CD4-positive, CD25-positive, alpha-beta regulatory T cell (primary cell): ENCODE results near the gene RABL2A. TPM values are rescaled to one million over a fixed set of nuclear protein-coding genes. Genes with fewer than 3 reads are reported as not detected.
"Not testable (repeated sequence)": the region's sequence is repeated elsewhere in the genome, so short reads cannot be mapped to it uniquely, and the experiment has no call there.

ENCODE experiments used
- ATAC-seq, 2 donors: fragments of 150-1000 bp; cut with Tn5 transposase; one replicate each; pipeline ENCODE4 v1.10.0; 2021; ENCODE audit warnings: low read depth in 2 of 2, moderate number of reproducible peaks in 2 of 2, moderate library complexity in 1 of 2
- DNase-seq, 3 donors: peaks; one replicate each; pipeline versions ENCODE4 v3.0.0 to v3.0.0-alpha.2; 2012 to 2022; ENCODE audit warnings: mixed read lengths in 1 of 3
- H3K27ac ChIP-seq: one replicate; pipeline ENCODE4 v1.7.0; 2013; ENCODE audit warnings: mild to moderate bottlenecking, low read length; ENCODE audit not compliant: insufficient read depth, poor library complexity, severe bottlenecking
- H3K27me3 ChIP-seq: one replicate; pipeline ENCODE4 v1.7.0; 2013; ENCODE audit warnings: low read length; ENCODE audit not compliant: control insufficient read depth, insufficient read depth
- H3K36me3 ChIP-seq: one replicate; pipeline ENCODE4 v1.7.0; 2013; ENCODE audit warnings: mild to moderate bottlenecking, low read length, moderate library complexity; ENCODE audit not compliant: control insufficient read depth, insufficient read depth
- H3K4me1 ChIP-seq: 2 replicates; pipeline ENCODE4 v1.7.0; 2013; ENCODE audit warnings: mild to moderate bottlenecking, low read length; ENCODE audit not compliant: insufficient read depth, control insufficient read depth, poor library complexity, severe bottlenecking
- H3K4me3 ChIP-seq: one replicate; pipeline ENCODE4 v1.7.0; 2013; ENCODE audit warnings: low read depth, mild to moderate bottlenecking, low read length, moderate library complexity
- H3K9me3 ChIP-seq, 2 experiments: 1 replicate in 1 of 2; 2 replicates in 1 of 2; pipeline ENCODE4 v1.7.0; 2013; ENCODE audit warnings: low read length in 2 of 2, mild to moderate bottlenecking in 1 of 2, moderate library complexity in 1 of 2; ENCODE audit not compliant: control insufficient read depth in 2 of 2
- H3K27ac Mint-ChIP-seq, 3 donors: one replicate each; pipeline ENCODE4 v1.8.0; 2020 to 2022; ENCODE audit warnings: mild to moderate bottlenecking in 3 of 3, mixed read lengths in 3 of 3, moderate library complexity in 2 of 3
- H3K27me3 Mint-ChIP-seq: one replicate; pipeline ENCODE4 v1.8.0; 2022; ENCODE audit warnings: mild to moderate bottlenecking, mixed read lengths
- H3K36me3 Mint-ChIP-seq: one replicate; pipeline ENCODE4 v1.8.0; 2020; ENCODE audit warnings: mixed read lengths
- H3K4me1 Mint-ChIP-seq, 4 donors: one replicate each; pipeline ENCODE4 v1.8.0; 2020 to 2022; ENCODE audit warnings: mixed read lengths in 4 of 4, mild to moderate bottlenecking in 1 of 4
- H3K4me3 Mint-ChIP-seq, 4 donors: one replicate each; pipeline ENCODE4 v1.8.0; 2020 to 2022; ENCODE audit warnings: mild to moderate bottlenecking in 4 of 4, mixed read lengths in 4 of 4, moderate library complexity in 3 of 4
- H3K9me3 Mint-ChIP-seq, 7 donors: one replicate each; pipeline ENCODE4 v1.8.0; 2020 to 2022; ENCODE audit warnings: mixed read lengths in 7 of 7, mild to moderate bottlenecking in 3 of 7, moderate library complexity in 2 of 7
- polyA plus RNA-seq, 4 donors: library from polyadenylated mRNA; unstranded; fragments of 300-500 nt; fragmentation: Illumina TruSeq; gene quantifications; one replicate each; pipeline ENCODE4 v1.2.3, GENCODE V29; 2021
- total RNA-seq: library from RNA; stranded (reverse); gene quantifications from one replicate; pipeline ENCODE4 v1.2.3, GENCODE V29; 2022

Gene RABL2A
- total and polyA plus RNA-seq, 5 donors from 2014 or later: 5.9 to 22.5 (median 7.9) TPM

DNA sequence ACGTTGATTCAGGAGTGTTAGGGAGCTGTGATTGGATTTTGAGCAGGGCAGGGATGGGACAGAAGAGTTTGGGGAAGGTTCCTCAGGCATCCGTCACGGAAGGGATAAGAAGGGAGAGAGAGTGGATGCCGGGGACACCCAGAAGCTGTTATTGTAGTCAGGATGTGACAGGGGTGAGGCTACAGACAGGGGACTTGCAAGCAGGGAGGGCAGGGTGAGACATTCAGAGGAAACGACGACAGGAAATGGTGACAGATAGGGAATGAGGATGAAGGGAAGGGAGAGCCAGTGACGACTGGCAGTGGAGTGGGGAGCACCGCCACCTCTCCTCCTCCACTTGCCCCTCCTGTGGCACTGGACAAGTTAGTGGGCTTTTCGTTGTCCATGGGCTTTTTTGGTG is 35.1 kb upstream of the RABL2A start:
- peaks cover 3 to 14% (median 5%) of the 10 kb centered on the region in 4 donors for H3K4me1 Mint-ChIP-seq
- DNase-seq: peak in 1 of 3 donors; percentile 64
- H3K27me3 ChIP-seq, H3K27me3 Mint-ChIP-seq, H3K27ac ChIP-seq, H3K27ac Mint-ChIP-seq, ATAC-seq, H3K4me1 ChIP-seq, H3K36me3 ChIP-seq, H3K9me3 ChIP-seq, H3K4me3 ChIP-seq, H3K36me3 Mint-ChIP-seq, H3K9me3 Mint-ChIP-seq: not testable (repeated sequence)
- H3K4me3 Mint-ChIP-seq: peak overlapping the region in 1 of 4 donors; percentile 32

DNA sequence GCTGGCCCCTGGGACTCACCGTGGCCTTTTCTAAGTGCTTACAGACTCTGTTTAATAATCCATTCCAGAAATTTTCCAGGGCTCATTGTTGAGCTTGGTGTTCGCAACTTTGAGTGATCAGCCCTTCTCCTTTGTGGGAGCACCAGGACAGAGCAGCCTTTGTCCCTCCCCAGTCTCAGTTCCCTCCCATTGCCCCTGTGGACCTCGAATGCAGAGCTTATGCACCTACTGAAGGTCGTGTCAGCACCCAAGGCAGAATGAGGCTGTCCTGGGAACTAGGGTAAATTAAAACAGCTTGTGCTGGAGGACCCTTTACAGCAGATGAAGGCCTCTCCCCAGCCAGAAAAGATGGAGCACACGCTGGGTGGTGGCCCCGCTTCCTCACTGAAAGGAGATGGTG is 33.8 kb upstream of the RABL2A start:
- H3K4me3 ChIP-seq, H3K36me3 ChIP-seq, H3K27ac ChIP-seq, H3K4me1 Mint-ChIP-seq, H3K27me3 ChIP-seq, H3K9me3 ChIP-seq, H3K4me3 Mint-ChIP-seq, H3K4me1 ChIP-seq, H3K27me3 Mint-ChIP-seq, ATAC-seq, H3K36me3 Mint-ChIP-seq, H3K9me3 Mint-ChIP-seq, H3K27ac Mint-ChIP-seq, DNase-seq: not testable (repeated sequence)

- DNase-seq, H3K4me1 ChIP-seq, H3K4me3 ChIP-seq, H3K27me3 ChIP-seq, H3K36me3 ChIP-seq, H3K27ac ChIP-seq, ATAC-seq, H3K27ac Mint-ChIP-seq, H3K9me3 ChIP-seq, H3K4me3 Mint-ChIP-seq, H3K27me3 Mint-ChIP-seq, H3K36me3 Mint-ChIP-seq, H3K4me1 Mint-ChIP-seq, H3K9me3 Mint-ChIP-seq: not testable (repeated sequence)
Observed at GRCh38 chr2:113595725-113596124, 31.3 kb upstream of the RABL2A start.

GRCh38 chr2:113597164-113597563 is 29.9 kb upstream of the RABL2A start:
- H3K36me3 ChIP-seq, H3K9me3 ChIP-seq, H3K4me1 ChIP-seq, ATAC-seq, H3K27me3 Mint-ChIP-seq, H3K4me3 ChIP-seq, H3K27me3 ChIP-seq, H3K9me3 Mint-ChIP-seq, H3K27ac ChIP-seq, H3K36me3 Mint-ChIP-seq, H3K4me3 Mint-ChIP-seq, H3K27ac Mint-ChIP-seq, DNase-seq, H3K4me1 Mint-ChIP-seq: not testable (repeated sequence)

DNA sequence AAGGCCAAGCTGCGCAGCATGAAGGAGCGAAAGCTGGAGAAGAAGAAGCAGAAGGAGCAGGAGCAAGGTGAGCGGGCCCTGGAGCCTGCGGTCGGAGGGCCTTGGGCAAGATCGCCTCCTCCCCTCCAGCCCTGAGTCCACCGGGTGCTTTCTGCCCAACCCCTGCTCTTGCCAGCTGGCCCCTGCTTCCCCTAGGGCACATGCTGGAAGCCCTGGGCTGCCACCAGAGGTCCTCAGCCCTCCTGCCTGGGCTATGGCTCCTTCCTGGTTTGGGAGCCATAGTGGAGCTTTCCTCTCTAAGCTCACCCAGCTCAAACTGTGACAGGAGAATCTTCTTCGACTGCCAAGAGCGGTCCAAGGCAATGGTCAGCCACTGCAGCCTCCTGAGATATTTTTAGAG is 29.5 kb upstream of the RABL2A start:
- not testable (repeated sequence) for H3K9me3 ChIP-seq, H3K9me3 Mint-ChIP-seq, H3K27ac ChIP-seq, H3K27ac Mint-ChIP-seq, H3K4me1 ChIP-seq, ATAC-seq, H3K4me3 Mint-ChIP-seq, H3K4me1 Mint-ChIP-seq, H3K36me3 Mint-ChIP-seq, DNase-seq, H3K4me3 ChIP-seq, H3K36me3 ChIP-seq, H3K27me3 ChIP-seq, H3K27me3 Mint-ChIP-seq

DNA sequence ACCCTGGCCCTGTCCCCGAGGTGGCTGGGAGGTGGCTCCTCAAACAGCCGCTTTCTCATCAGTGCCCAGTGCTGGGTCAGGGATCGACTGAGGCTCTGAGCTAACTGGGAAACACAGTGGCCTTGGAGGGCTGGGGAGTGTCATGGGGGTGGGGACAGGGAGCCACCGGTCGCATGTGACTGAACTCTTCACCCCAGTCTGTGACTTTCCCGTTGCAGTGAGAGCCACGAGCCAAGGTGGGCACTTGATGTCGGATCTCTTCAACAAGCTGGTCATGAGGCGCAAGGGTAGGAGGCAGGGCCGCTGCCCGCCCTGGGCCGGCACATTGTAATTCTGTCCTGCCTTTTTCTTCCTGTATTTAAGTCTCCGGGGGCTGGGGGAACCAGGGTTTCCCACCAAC is 28.9 kb upstream of the RABL2A start:
- not testable (repeated sequence) for H3K27me3 ChIP-seq, H3K9me3 Mint-ChIP-seq, H3K9me3 ChIP-seq, H3K36me3 Mint-ChIP-seq, ATAC-seq, H3K36me3 ChIP-seq, H3K4me1 Mint-ChIP-seq, H3K4me1 ChIP-seq, H3K27ac Mint-ChIP-seq, H3K4me3 Mint-ChIP-seq, DNase-seq, H3K27ac ChIP-seq, H3K27me3 Mint-ChIP-seq, H3K4me3 ChIP-seq

DNA sequence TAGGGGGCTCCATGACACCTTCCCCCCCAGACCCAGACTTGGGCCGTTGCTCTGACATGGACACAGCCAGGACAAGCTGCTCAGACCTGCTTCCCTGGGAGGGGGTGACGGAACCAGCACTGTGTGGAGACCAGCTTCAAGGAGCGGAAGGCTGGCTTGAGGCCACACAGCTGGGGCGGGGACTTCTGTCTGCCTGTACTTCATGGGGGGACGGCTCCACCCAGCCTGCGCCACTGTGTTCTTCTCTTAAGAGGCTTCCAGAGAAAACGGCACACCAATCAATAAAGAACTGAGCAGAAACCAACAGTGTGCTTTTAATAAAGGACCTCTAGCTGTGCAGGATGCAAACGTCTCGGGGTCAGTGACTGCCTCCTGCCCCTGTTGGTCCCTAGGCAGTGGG is 28.3 kb upstream of the RABL2A start:
- H3K36me3 Mint-ChIP-seq, H3K4me3 ChIP-seq, H3K4me3 Mint-ChIP-seq, DNase-seq, H3K9me3 Mint-ChIP-seq, ATAC-seq, H3K27me3 ChIP-seq, H3K9me3 ChIP-seq, H3K4me1 ChIP-seq, H3K4me1 Mint-ChIP-seq, H3K27ac Mint-ChIP-seq, H3K27ac ChIP-seq, H3K27me3 Mint-ChIP-seq, H3K36me3 ChIP-seq: not testable (repeated sequence)

DNA sequence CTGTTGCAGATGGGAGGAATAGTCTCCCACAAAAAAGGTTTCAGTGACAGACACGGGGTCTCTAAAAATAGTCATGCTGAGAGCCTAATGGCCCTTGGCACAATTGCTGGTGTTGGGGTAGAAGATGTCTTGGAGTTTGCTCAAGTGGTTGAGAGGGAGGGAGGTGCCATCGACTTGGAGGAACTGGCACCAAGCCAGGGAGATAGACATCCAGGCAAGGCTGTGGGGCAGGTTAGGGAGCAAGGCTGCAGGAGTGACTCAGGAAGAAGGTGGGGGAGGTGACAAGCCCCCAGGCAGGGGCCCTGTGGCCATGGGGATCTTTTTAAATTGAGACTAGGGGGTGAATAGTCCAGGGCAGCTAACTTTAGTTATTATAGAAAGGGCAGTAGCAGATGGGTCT is 27.9 kb upstream of the RABL2A start:
- not testable (repeated sequence) for H3K4me1 ChIP-seq, H3K27ac ChIP-seq, H3K9me3 Mint-ChIP-seq, H3K27ac Mint-ChIP-seq, H3K4me1 Mint-ChIP-seq, H3K4me3 ChIP-seq, H3K36me3 ChIP-seq, H3K27me3 Mint-ChIP-seq, H3K9me3 ChIP-seq, DNase-seq, ATAC-seq, H3K36me3 Mint-ChIP-seq, H3K4me3 Mint-ChIP-seq, H3K27me3 ChIP-seq
